ENCODE data around the gene BAX.

The BAX gene

GRCh38 chr19:48988860-48989259 is 34.2 kb downstream of the BAX start:
- DNase-seq = no peak

DNA sequence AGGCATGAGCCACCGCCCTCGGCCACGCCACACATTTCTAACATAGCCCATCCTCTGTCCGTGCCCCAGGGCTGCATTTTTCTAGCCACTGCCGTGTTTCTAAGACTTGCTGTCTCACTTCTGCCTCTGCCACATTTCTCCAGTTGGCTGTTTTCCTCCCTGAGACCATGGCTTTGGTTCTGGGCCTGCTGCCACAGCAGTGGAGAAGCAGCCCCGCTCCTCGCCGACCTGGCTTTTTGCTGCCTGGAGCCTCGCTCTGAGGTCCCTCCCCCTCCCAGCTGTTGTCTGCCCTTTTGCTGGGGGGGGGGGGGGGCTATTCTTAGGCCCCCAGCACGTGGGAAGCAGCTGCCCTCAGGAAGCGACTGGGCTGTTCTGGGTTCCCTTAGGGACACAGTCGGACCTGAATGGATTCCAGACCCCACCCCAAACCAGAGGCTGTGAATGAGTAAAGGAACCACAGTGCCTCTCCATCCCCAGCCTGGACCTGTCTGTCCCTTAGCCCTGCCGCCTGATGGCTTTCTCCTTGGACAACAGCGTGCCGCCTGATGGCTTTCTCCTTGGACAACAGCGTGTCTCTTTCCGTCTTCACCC is 35.1 kb downstream of the BAX start:
- no peak for DNase-seq

GRCh38 chr19:48990400-48990799 is 35.7 kb downstream of the BAX start:
- no peak for DNase-seq

- no peak for DNase-seq
Measured at GRCh38 chr19:48991011-48991609, 36.4 kb downstream of the BAX start.

DNA sequence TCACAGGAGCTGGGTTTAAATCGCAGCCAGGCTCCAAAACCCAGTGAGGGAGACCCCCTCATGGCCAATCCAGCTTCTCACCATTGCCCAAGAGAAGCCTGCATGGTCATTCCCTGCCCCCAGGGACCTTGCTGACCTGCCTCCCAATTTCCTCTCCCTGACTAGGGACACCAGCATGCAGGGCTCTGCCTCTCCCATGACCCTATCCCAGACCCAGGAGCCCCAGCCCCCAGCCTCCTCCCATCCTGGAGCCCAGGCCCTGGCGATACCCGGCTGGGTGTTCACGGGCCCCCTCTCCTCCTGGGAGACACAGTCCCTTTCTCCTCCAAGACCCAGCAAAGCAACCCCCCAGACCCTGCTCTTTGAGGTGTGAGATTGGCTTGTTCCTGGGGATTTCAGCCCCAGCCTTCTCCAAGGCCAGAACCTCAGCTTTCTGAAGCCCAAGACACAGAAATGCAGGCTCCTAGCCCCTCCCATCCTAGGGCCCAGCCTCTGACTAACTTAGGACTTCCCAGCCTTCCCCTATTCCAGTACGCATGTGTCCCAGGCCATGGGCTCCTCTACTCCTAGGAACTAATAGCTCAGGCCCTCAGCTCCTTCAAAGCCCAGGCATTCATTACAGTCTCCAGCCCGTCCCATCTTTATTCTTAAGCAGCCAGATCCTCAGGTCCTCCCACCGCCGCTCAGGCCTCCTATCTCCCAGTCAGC is 37.4 kb downstream of the BAX start:
- DNase-seq = no peak

- DNase-seq = no peak
Measured at GRCh38 chr19:48992581-48993174, 38.0 kb downstream of the BAX start.

GRCh38 chr19:48993175-48994034 is 38.7 kb downstream of the BAX start, which contains the start of the genes GYS1 and RUVBL2:
GYS1 (minus strand) TSS chr19:48993309; CDS start chr19:48993112, 197 bp downstream.
RUVBL2 (plus strand) TSS chr19:48993887; CDS start chr19:48993912, 25 bp downstream.
- DNase-seq = peak; percentile 97

GRCh38 chr19:48994035-48994386 is 39.3 kb downstream of the BAX start:
- DNase-seq = no peak

- DNase-seq = peak; percentile 33
Measured at GRCh38 chr19:48997972-48998371, 43.3 kb downstream of the BAX start.

GRCh38 chr19:48999481-49000325 is 45.0 kb downstream of the BAX start:
- DNase-seq = no peak

DNA sequence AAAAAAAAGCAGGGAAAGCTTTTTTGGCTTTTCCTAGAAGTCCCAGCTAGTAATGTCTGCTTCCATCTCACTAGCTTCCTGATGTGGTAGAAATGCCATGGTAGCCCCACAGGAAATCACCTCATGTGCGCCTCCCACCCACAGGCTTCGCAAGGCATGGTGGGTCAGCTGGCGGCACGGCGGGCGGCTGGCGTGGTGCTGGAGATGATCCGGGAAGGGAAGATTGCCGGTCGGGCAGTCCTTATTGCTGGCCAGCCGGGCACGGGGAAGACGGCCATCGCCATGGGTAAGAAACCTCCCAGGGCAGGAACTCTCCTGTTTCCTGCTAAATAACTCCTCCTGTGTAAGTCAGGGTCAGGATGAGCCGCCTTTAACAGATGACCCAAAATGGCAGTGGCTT is 49.5 kb downstream of the BAX start:
- DNase-seq = no peak

- no peak for DNase-seq
Measured at GRCh38 chr19:49004964-49005614, 50.4 kb downstream of the BAX start.

DNA sequence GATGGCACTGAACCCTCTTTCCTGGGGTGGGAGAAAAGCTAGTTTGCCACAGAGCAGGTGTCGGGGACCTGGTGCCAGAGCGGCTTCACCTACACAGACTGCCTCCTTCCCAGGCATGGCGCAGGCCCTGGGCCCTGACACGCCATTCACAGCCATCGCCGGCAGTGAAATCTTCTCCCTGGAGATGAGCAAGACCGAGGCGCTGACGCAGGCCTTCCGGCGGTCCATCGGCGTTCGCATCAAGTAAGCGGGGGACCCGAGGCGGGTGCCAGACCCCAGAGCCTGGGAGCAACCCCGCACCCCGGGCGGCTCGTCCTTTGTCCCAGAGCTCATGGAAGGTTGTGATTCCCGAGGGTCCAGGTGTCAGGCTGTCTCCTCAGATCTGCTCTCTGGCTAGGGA is 52.2 kb downstream of the BAX start:
- DNase-seq = no peak

GRCh38 chr19:49009828-49010227 is 55.2 kb downstream of the BAX start:
- DNase-seq = no peak

DNA sequence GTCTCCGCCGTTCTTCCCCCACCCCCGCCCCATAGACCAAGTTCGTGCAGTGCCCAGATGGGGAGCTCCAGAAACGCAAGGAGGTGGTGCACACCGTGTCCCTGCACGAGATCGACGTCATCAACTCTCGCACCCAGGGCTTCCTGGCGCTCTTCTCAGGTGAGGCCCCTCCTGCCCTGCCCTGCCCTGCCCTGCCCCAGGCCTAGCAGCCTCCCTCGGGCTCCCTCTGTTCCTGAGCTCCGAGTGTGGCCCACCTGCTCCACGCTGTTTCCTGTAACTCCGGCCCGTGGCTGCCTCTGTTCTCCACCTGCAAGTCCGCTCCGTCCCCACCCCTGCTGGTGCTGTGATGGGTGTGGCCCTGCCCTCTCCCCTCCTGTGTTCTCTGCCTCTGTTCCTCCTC is 55.8 kb downstream of the BAX start:
- no peak for DNase-seq

DNA sequence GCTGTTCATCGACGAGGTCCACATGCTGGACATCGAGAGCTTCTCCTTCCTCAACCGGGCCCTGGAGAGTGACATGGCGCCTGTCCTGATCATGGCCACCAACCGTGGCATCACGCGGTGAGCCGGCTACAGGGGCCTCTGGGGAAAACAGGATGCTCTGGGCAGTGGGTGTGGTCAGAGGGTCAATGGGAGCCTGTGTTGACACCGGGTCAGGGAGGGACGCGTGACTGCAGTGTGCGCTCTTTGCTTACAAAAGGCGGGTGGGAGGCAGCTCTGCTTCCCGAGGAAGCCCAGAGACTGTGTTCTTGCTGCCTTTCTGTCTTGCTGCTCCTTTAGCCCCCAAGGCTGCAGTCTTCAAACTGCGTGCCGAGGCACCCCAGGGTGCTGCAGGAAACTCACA is 56.5 kb downstream of the BAX start:
- no peak for DNase-seq

Measured in NCI-H345 (cell line).